ENCODE data around the gene ACKR4.

The ACKR4 gene

DNA sequence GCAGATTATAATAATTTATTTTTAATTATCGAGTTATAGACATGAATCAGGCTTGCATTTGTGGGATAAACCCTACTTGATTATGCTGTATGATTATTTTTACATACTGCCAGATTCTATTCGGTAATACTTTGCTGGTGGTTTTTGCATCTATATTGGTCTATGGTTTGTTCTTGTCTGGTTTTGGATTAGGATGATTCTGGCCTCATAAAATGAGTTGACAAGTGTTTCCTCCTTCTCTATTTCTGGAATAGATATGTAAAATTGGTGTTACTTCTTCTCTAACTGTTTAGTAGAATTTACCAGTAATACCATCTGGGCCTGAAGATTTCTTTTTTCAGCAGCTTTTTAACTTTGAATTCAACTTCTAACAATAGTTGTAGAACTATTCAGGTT lies 33.0 kb upstream of the ACKR4 start:
- H3K36me3 ChIP-seq, result no peaks in the 10 kb centered on the region
- DNase-seq, result no peak

DNA sequence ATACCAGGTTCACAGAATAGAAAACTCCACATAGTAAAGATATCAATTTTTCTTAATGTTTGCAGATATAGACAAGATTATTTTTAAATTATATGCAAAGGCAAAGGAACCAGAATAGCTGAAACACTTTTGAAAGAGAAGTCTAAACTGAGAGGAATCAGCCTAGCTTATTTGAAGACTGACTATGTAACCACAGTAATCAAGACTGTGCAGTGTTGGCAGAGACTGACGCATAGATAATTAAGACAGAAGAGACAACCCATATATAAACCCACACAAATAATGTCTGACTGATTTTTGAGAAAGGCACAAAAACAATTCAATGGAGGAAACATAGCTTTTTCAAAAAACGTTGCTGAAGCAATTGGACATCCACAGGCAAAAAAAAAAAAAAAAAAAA lies 28.6 kb upstream of the ACKR4 start:
- H3K4me3 ChIP-seq (ENCODE audit: low read depth, low read length), result no peak overlapping the region
- H3K27me3 ChIP-seq (ENCODE audit: insufficient read depth, low read depth, severe bottlenecking), result no peaks in the 10 kb centered on the region
- no peak overlapping the region for H3K27ac ChIP-seq
- TF ChIP-seq, protein P1, sequence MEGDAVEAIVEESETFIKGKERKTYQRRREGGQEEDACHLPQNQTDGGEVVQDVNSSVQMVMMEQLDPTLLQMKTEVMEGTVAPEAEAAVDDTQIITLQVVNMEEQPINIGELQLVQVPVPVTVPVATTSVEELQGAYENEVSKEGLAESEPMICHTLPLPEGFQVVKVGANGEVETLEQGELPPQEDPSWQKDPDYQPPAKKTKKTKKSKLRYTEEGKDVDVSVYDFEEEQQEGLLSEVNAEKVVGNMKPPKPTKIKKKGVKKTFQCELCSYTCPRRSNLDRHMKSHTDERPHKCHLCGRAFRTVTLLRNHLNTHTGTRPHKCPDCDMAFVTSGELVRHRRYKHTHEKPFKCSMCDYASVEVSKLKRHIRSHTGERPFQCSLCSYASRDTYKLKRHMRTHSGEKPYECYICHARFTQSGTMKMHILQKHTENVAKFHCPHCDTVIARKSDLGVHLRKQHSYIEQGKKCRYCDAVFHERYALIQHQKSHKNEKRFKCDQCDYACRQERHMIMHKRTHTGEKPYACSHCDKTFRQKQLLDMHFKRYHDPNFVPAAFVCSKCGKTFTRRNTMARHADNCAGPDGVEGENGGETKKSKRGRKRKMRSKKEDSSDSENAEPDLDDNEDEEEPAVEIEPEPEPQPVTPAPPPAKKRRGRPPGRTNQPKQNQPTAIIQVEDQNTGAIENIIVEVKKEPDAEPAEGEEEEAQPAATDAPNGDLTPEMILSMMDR (IDR thresholded peaks at IDR 0.05; ENCODE audit: low read depth, low read length), result no peak
- H3K36me3 ChIP-seq, result no peaks in the 10 kb centered on the region
- H3K9me3 ChIP-seq (ENCODE audit: severe bottlenecking), result no peaks in the 10 kb centered on the region
- no peak for DNase-seq

More for the DNA sequence above, 33.0 kb upstream of the ACKR4 start:
- H3K27me3 ChIP-seq (ENCODE audit: insufficient read depth, low read depth, severe bottlenecking), result no peaks in the 10 kb centered on the region
- no peaks in the 10 kb centered on the region for H3K9me3 ChIP-seq (ENCODE audit: severe bottlenecking)
- H3K27ac ChIP-seq, result no peak overlapping the region
- H3K4me3 ChIP-seq (ENCODE audit: low read depth, low read length), result no peak overlapping the region
- TF ChIP-seq, protein P1 (IDR thresholded peaks at IDR 0.05; ENCODE audit: low read depth, low read length), result no peak

DNA sequence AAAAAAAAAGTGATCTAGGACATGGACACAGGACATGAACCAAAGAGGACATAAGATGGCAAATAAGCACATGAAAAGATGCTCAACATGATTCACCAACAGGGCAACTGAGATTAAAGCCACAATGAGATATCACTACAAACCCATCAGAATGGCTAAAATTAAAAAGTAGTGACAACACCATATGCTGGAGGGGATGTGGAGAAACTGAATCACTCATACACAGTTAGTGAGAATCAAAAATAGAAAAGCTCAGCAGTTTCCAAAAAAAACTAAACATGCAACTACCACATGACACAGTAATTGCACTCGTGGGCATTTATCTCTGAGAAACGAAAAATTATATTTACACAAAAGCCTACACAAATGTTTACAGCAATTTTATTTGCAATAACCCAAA lies 27.9 kb upstream of the ACKR4 start:
- Histone ChIP-seq H3K9me3 (ENCODE audit: severe bottlenecking) (no peaks in the 10 kb centered on the region), H3K36me3 (no peaks in the 10 kb centered on the region), H3K4me3 (ENCODE audit: low read depth, low read length) (no peak overlapping the region), H3K27me3 (ENCODE audit: insufficient read depth, low read depth, severe bottlenecking) (no peaks in the 10 kb centered on the region), H3K27ac (no peak overlapping the region)
- no peak for DNase-seq
- TF ChIP-seq, protein P1 (IDR thresholded peaks at IDR 0.05; ENCODE audit: low read depth, low read length), result no peak

GRCh38 chr3:132569580-132569979 lies 27.5 kb upstream of the ACKR4 start:
- Histone ChIP-seq H3K4me3 (ENCODE audit: low read depth, low read length) (no peak overlapping the region), H3K27me3 (ENCODE audit: insufficient read depth, low read depth, severe bottlenecking) (no peaks in the 10 kb centered on the region), H3K36me3 (no peaks in the 10 kb centered on the region), H3K27ac (no peak overlapping the region), H3K9me3 (ENCODE audit: severe bottlenecking) (no peaks in the 10 kb centered on the region)
- TF ChIP-seq, protein P1 (IDR thresholded peaks at IDR 0.05; ENCODE audit: low read depth, low read length), result no peak
- DNase-seq, result no peak

- no peak overlapping the region for H3K4me3 ChIP-seq (ENCODE audit: low read depth, low read length)
- H3K27ac ChIP-seq, result no peak overlapping the region
- H3K27me3 ChIP-seq (ENCODE audit: insufficient read depth, low read depth, severe bottlenecking), result no peaks in the 10 kb centered on the region
- TF ChIP-seq, protein P1 (IDR thresholded peaks at IDR 0.05; ENCODE audit: low read depth, low read length), result no peak
- no peaks in the 10 kb centered on the region for H3K36me3 ChIP-seq
- H3K9me3 ChIP-seq (ENCODE audit: severe bottlenecking), result no peaks in the 10 kb centered on the region
- no peak for DNase-seq
Observed at GRCh38 chr3:132570016-132570415, 27.1 kb upstream of the ACKR4 start.

DNA sequence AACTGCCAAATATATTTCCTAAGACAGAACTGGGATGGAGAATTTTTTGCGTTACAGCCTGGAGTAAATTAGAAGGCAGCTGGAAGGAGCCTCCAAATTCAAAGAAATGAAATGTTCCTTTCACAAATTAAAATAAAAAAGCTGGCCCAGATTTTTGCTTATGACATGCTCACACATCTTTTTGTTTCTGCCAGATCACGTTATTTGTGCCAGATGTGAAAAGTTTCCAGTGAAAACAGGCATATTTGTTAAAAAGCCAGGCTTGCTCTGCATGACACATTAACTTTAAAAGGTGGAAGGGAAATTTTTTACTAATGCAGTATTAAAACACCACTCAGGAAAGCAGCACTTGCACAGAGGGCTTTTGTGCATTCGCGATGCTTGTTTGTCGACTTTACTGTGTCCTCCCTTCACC lies 23.3 kb upstream of the ACKR4 start:
- no peak for DNase-seq
- TF ChIP-seq, protein P1 (IDR thresholded peaks at IDR 0.05; ENCODE audit: low read depth, low read length), result no peak

More for the DNA sequence above, 23.3 kb upstream of the ACKR4 start:
- Histone ChIP-seq H3K9me3 (ENCODE audit: severe bottlenecking) (no peaks in the 10 kb centered on the region), H3K4me3 (ENCODE audit: low read depth, low read length) (no peak overlapping the region), H3K27me3 (ENCODE audit: insufficient read depth, low read depth, severe bottlenecking) (no peaks in the 10 kb centered on the region), H3K27ac (no peak overlapping the region), H3K36me3 (no peaks in the 10 kb centered on the region)
